GM06990 (cell line): ENCODE data around the gene MMP20.

Source experiments
- DNase-seq: peaks from one replicate; pipeline ENCODE4 v3.0.0-alpha.2; 2011; ENCODE audit not compliant: insufficient read length; ENCODE audit errors: extremely low read depth
- H3K27me3 ChIP-seq: replicated peaks from 2 replicates; pipeline ENCODE4 v1.6.0; 2011; ENCODE audit warnings: low read length; ENCODE audit not compliant: control insufficient read depth, insufficient read depth
- H3K36me3 ChIP-seq: 2 replicates; pipeline ENCODE4 v1.5.1; 2011; ENCODE audit warnings: low read length; ENCODE audit not compliant: control insufficient read depth, insufficient read depth
- H3K4me3 ChIP-seq: replicated peaks from 2 replicates; pipeline ENCODE4 v1.5.1; 2011; ENCODE audit warnings: low read depth, mild to moderate bottlenecking, control low read depth, low read length
- TF ChIP-seq, protein P1 (sequence below): IDR thresholded peaks from 2 replicates; pipeline ENCODE4 v1.5.1; 2011; ENCODE audit warnings: low read length, control low read depth, mild to moderate bottlenecking, inconsistent platforms; ENCODE audit not compliant: insufficient read depth, poor library complexity, severe bottlenecking

Gene MMP20

DNA sequence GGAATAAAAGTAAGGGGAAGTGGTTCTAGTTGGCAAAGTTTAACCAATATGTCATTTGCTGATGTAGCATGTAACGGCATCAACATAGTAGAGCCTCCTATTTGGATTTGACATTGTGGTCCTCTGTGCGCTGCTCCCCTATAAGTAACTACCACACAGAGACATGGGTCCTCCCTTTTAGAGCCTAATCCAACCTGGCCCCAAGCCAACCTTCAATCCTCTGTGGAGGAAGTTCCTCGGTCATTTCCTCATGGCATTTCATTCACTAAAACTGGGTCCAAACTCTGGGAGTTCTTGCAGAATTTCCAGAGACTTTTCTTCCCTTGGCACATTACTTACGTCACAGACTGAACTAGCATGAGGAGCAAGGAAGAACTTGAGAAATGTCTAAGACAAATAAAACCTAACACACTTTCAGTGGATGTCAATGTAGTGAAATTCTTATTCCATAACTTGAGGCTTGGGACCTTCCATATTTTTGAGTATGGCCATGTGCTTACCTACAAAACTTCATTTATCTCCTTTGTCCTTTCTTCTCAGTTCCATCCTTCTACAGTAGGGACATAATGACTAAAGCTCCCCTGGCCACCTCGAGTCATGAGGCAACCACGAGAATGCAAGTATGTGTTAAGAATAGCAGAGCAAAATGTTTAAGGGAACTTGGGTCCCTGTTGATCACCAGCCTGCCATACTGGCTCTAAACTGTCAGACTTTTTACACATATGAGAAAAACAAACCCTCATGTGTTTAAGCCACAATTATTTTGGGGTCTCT is 34.7 kb downstream of the MMP20 start:
- DNase-seq = no peak
- H3K27me3 ChIP-seq = no peaks in the 10 kb centered on the region
- no peak overlapping the region for H3K4me3 ChIP-seq
- TF ChIP-seq, protein P1, sequence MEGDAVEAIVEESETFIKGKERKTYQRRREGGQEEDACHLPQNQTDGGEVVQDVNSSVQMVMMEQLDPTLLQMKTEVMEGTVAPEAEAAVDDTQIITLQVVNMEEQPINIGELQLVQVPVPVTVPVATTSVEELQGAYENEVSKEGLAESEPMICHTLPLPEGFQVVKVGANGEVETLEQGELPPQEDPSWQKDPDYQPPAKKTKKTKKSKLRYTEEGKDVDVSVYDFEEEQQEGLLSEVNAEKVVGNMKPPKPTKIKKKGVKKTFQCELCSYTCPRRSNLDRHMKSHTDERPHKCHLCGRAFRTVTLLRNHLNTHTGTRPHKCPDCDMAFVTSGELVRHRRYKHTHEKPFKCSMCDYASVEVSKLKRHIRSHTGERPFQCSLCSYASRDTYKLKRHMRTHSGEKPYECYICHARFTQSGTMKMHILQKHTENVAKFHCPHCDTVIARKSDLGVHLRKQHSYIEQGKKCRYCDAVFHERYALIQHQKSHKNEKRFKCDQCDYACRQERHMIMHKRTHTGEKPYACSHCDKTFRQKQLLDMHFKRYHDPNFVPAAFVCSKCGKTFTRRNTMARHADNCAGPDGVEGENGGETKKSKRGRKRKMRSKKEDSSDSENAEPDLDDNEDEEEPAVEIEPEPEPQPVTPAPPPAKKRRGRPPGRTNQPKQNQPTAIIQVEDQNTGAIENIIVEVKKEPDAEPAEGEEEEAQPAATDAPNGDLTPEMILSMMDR = no peak
- no peaks in the 10 kb centered on the region for H3K36me3 ChIP-seq

GRCh38 chr11:102589047-102589459 is 36.1 kb downstream of the MMP20 start:
- H3K27me3 ChIP-seq = no peaks in the 10 kb centered on the region
- DNase-seq = peak; percentile 57
- no peaks in the 10 kb centered on the region for H3K36me3 ChIP-seq
- no peak overlapping the region for H3K4me3 ChIP-seq
- TF ChIP-seq, protein P1 = no peak

- TF ChIP-seq, protein P1 = no peak
- no peak overlapping the region for H3K4me3 ChIP-seq
- no peak for DNase-seq
- H3K27me3 ChIP-seq = no peaks in the 10 kb centered on the region
- H3K36me3 ChIP-seq = no peaks in the 10 kb centered on the region
These were observed 37.4 kb downstream of the MMP20 start for GRCh38 chr11:102587722-102588121.

DNA sequence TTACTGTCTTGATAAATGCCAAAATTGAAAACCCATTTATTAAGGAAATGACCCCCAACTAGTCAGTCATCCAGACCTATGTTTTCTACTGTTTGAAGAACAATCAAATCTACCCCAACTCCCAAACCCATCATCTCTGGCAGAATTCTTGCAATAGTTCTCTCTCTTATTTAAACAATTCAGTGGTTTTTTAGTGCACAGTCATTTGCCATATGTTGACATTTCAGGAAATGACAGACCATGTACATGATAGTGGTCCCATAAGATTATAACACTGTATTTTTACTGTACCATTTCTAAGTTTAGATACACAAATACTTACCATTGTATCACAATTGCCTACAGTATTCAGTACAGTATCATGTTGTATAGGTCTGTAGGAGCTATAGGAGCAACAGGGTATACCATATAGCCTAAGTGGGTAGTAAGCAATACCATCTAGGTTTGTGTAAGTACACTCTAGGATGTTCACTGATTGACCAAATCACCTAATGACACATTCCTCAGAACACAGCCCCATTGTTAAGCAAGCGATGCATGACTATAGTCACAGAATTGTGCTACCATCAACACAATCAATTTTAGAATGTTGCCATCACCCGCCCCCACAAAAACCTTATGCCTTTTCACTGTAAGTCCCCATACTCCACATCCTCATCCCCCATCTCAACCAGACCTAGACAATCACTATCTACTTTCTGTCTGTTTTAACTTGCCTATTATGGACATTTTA is 41.8 kb downstream of the MMP20 start:
- TF ChIP-seq, protein P1 = no peak
- H3K36me3 ChIP-seq = no peaks in the 10 kb centered on the region
- H3K27me3 ChIP-seq = no peaks in the 10 kb centered on the region
- H3K4me3 ChIP-seq = no peak overlapping the region
- no peak for DNase-seq

DNA sequence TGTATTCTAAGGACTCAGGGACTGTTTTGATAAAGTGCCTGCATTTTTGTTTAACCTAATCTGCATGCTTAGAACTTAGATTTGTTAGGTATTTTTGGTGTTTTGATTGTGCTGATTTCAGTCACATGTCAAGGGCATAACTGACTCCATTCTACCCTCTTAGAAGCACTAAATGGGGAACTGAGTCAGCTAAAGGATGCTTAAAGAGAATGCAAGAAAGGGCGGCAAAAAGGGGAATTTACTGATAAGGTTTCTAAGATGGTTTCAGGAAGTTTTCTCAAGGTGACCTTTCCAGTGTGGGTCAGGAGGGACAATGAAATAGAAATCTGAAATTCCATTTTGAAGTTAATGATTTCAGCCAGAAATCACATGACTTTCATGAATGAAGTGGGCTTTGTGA is 43.0 kb downstream of the MMP20 start:
- no peak for DNase-seq
- Histone ChIP-seq H3K36me3 (no peaks in the 10 kb centered on the region), H3K4me3 (no peak overlapping the region), H3K27me3 (no peaks in the 10 kb centered on the region)
- TF ChIP-seq, protein P1 = no peak
